K562 (cell line): ENCODE results near the gene SP2. TPM values are rescaled to one million over a fixed set of nuclear protein-coding genes. Genes with fewer than 3 reads are reported as not detected.

Experiments used
- NFIC ChIP-seq: fragments of 450-650 bp; IDR thresholded peaks from 2 replicates; pipeline ENCODE4 v1.6.1; 2017; ENCODE audit warnings: mild to moderate bottlenecking, inconsistent platforms
- ZNF668 ChIP-seq: fragments of 250-450 bp; sonication (Bioruptor Pico); IDR thresholded peaks from 2 replicates; pipeline ENCODE4 v1.8.0; 2022; ENCODE audit warnings: mild to moderate bottlenecking, inconsistent platforms
- polyA plus RNA-seq, 8 experiments: library from polyadenylated mRNA; depleted of rRNA in 4 of 8; stranded (reverse) in 5 of 8; unstranded in 3 of 8; fragments of >200 nt; fragmentation: Nextera tagmentation in 2 of 8; fragmentation: Illumina TruSeq in 1 of 8; extraction: Ambion mirVana in 2 of 8; extraction: Trizol in 1 of 8; gene quantifications; 2 replicates each; pipeline versions ENCODE4 v1.2.1 to v1.2.3, GENCODE V29; 2011 to 2014; ENCODE audit warnings: inconsistent platforms in 1 of 8, missing spikeins in 1 of 8
- total RNA-seq, 7 experiments: library from RNA; depleted of rRNA in 6 of 7; stranded (reverse); fragments of >200 nt in 6 of 7; fragmentation: Illumina TruSeq in 2 of 7; extraction: Trizol in 2 of 7; gene quantifications; 2 replicates each; pipeline versions ENCODE4 v1.2.1 to v1.2.3, GENCODE V29; 2011 to 2021; ENCODE audit warnings: low replicate concordance in 1 of 7
- TF ChIP-seq, protein P1 (sequence below): fragments of 250-450 bp; sonication (Bioruptor Pico); IDR thresholded peaks from 2 replicates; pipeline ENCODE4 v1.5.1; 2021; ENCODE audit warnings: mild to moderate bottlenecking
- TF ChIP-seq, protein P2 (sequence below): fragments of 250-450 bp; sonication (Bioruptor Pico); IDR thresholded peaks from 2 replicates; pipeline ENCODE4 v1.4.0; 2020; ENCODE audit warnings: mild to moderate bottlenecking, moderate library complexity

Gene SP2
- total and polyA plus RNA-seq, 9 of the 15 experiments (the other 6 are each of a cell fraction or from before 2014, with no cell fraction given), result 0.77 to 22.3 (median 2.3) TPM

DNA sequence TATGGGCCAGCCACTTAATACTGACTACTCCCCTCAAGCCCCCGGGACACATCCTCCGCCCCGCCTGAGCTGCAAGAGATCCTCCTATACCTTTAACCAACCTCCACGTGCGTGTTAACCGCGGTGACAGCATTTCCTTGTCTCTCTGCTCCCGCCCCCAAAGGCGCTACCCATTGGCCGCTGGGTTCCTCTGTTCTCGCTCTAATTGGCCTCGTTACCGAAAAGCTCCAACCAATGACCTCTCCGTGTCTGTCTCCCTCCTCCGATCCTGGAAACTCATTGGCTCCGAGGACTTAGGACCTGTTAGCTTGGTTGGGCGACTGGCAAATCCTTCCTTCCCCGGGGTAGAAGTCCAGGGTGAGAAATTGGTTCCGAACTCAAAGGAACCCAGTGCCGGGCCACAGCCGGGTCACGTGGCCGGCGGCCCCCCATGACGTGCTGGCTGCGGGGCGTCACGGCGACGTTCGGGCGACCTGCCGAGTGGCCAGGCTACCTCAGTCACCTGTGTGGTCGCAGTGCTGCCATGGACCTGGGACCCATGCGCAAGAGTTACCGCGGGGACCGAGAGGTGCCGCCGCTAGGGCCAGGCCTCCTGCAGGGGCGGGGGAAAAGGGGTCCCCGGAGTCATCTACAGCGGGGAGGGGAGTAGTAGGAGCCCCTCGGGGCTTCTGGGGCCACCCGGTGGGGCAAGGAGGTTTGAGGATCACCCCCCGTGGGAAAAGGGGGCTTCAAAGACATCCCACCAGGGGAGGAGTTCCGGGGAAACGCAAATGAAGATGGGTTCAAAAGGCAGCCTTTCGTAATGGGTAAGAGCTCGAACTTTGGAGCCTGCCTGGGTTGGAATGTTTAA lies 45.4 kb downstream of the SP2 start, which contains the start of gene PNPO (continued):
- TF ChIP-seq, protein P1, sequence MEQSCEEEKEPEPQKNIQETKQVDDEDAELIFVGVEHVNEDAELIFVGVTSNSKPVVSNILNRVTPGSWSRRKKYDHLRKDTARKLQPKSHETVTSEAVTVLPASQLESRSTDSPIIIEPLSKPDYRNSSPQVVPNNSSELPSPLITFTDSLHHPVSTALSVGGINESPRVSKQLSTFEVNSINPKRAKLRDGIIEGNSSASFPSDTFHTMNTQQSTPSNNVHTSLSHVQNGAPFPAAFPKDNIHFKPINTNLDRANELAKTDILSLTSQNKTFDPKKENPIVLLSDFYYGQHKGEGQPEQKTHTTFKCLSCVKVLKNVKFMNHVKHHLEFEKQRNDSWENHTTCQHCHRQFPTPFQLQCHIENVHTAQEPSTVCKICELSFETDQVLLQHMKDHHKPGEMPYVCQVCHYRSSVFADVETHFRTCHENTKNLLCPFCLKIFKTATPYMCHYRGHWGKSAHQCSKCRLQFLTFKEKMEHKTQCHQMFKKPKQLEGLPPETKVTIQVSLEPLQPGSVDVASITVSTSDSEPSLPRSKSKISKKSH (CRISPR knock-in tag), result no peak
- no peak for TF ChIP-seq NFIC
- TF ChIP-seq ZNF668 (CRISPR knock-in tag), result no peak
- TF ChIP-seq, protein P2, sequence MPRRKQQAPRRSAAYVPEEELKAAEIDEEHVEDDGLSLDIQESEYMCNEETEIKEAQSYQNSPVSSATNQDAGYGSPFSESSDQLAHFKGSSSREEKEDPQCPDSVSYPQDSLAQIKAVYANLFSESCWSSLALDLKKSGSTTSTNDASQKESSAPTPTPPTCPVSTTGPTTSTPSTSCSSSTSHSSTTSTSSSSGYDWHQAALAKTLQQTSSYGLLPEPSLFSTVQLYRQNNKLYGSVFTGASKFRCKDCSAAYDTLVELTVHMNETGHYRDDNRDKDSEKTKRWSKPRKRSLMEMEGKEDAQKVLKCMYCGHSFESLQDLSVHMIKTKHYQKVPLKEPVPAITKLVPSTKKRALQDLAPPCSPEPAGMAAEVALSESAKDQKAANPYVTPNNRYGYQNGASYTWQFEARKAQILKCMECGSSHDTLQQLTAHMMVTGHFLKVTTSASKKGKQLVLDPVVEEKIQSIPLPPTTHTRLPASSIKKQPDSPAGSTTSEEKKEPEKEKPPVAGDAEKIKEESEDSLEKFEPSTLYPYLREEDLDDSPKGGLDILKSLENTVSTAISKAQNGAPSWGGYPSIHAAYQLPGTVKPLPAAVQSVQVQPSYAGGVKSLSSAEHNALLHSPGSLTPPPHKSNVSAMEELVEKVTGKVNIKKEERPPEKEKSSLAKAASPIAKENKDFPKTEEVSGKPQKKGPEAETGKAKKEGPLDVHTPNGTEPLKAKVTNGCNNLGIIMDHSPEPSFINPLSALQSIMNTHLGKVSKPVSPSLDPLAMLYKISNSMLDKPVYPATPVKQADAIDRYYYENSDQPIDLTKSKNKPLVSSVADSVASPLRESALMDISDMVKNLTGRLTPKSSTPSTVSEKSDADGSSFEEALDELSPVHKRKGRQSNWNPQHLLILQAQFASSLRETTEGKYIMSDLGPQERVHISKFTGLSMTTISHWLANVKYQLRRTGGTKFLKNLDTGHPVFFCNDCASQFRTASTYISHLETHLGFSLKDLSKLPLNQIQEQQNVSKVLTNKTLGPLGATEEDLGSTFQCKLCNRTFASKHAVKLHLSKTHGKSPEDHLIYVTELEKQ (CRISPR knock-in tag), result no peak
